Parathyroid adenoma (tissue), 2 donors: ENCODE data around the gene BMP7.
"Not testable (repeated sequence)": the region's sequence is repeated elsewhere in the genome, so short reads cannot be mapped to it uniquely, and the experiment has no call there.

ENCODE experiments used
- H2AFZ ChIP-seq: fragments of 300-600 bp; sonication (generic); one replicate; pipeline ENCODE4 v1.7.0; 2017; ENCODE audit warnings: antibody characterized with exemption, mild to moderate bottlenecking
- H3K27ac ChIP-seq: fragments of 300-600 bp; sonication (generic); one replicate; pipeline ENCODE4 v1.7.0; 2017
- H3K27me3 ChIP-seq: fragments of 300-600 bp; sonication (generic); one replicate; pipeline ENCODE4 v1.7.0; 2017; ENCODE audit warnings: low read length; ENCODE audit not compliant: control insufficient read depth, insufficient read depth
- H3K36me3 ChIP-seq: fragments of 300-600 bp; sonication (generic); one replicate; pipeline ENCODE4 v1.7.0; 2017; ENCODE audit warnings: low read length; ENCODE audit not compliant: control insufficient read depth, insufficient read depth
- H3K4me1 ChIP-seq: fragments of 300-600 bp; sonication (generic); one replicate; pipeline ENCODE4 v1.7.0; 2017; ENCODE audit warnings: control low read depth
- H3K4me2 ChIP-seq: fragments of 300-600 bp; sonication (generic); one replicate; pipeline ENCODE4 v1.7.0; 2017; ENCODE audit warnings: low read length
- H3K4me3 ChIP-seq: fragments of 300-600 bp; sonication (generic); one replicate; pipeline ENCODE4 v1.7.0; 2017; ENCODE audit warnings: low read depth, low read length
- H3K79me2 ChIP-seq: fragments of 300-600 bp; sonication (generic); one replicate; pipeline ENCODE4 v1.7.0; 2017; ENCODE audit warnings: control low read depth
- H3K9ac ChIP-seq: fragments of 300-600 bp; sonication (generic); one replicate; pipeline ENCODE4 v1.7.0; 2017; ENCODE audit warnings: mild to moderate bottlenecking
- H3K9me3 ChIP-seq: fragments of 300-600 bp; sonication (generic); one replicate; pipeline ENCODE4 v1.7.0; 2017; ENCODE audit warnings: low read length; ENCODE audit not compliant: control insufficient read depth
- CTCF ChIP-seq: fragments of 300-600 bp; sonication (generic); IDR thresholded peaks from one replicate; pipeline ENCODE4 v1.7.0; 2017; ENCODE audit warnings: antibody characterized with exemption, mild to moderate bottlenecking
- donor health status: primary hyperparathyroidism.

Gene BMP7

GRCh38 chr20:57195469-57196100, 70.9 kb downstream of the BMP7 start:
- H3K36me3 ChIP-seq: no peaks in the 10 kb centered on the region
- H3K27me3 ChIP-seq: no peaks in the 10 kb centered on the region
- H3K4me1 ChIP-seq: no peaks in the 10 kb centered on the region
- no peak overlapping the region for H2AFZ ChIP-seq
- H3K27ac ChIP-seq: no peak overlapping the region
- H3K9ac ChIP-seq: no peak overlapping the region
- no peak for TF ChIP-seq CTCF
- no peak overlapping the region for H3K4me2 ChIP-seq
- no peaks in the 10 kb centered on the region for H3K79me2 ChIP-seq
- no peak overlapping the region for H3K4me3 ChIP-seq
- no peaks in the 10 kb centered on the region for H3K9me3 ChIP-seq

- TF ChIP-seq CTCF: no peak
- Histone ChIP-seq H3K27ac (no peak overlapping the region), H3K4me2 (no peak overlapping the region), H3K27me3 (no peaks in the 10 kb centered on the region), H2AFZ (no peak overlapping the region), H3K4me3 (no peak overlapping the region), H3K36me3 (no peaks in the 10 kb centered on the region), H3K9me3 (no peaks in the 10 kb centered on the region), H3K4me1 (no peaks in the 10 kb centered on the region), H3K9ac (no peak overlapping the region), H3K79me2 (no peaks in the 10 kb centered on the region)
Observed at GRCh38 chr20:57195023-57195422, 71.4 kb downstream of the BMP7 start.

- TF ChIP-seq CTCF: no peak
- Histone ChIP-seq H3K27me3 (no peaks in the 10 kb centered on the region), H3K9me3 (no peaks in the 10 kb centered on the region), H3K79me2 (no peaks in the 10 kb centered on the region), H3K4me1 (no peaks in the 10 kb centered on the region), H2AFZ (no peak overlapping the region), H3K9ac (no peak overlapping the region), H3K36me3 (no peaks in the 10 kb centered on the region), H3K27ac (no peak overlapping the region), H3K4me3 (no peak overlapping the region), H3K4me2 (no peak overlapping the region)
Observed at GRCh38 chr20:57194154-57194553, 72.3 kb downstream of the BMP7 start.

- Histone ChIP-seq H3K27ac (no peak overlapping the region), H3K4me2 (no peak overlapping the region), H3K4me3 (no peak overlapping the region), H3K36me3 (no peaks in the 10 kb centered on the region), H3K4me1 (no peaks in the 10 kb centered on the region), H2AFZ (no peak overlapping the region), H3K9ac (no peak overlapping the region), H3K79me2 (no peaks in the 10 kb centered on the region), H3K27me3 (no peaks in the 10 kb centered on the region), H3K9me3 (no peaks in the 10 kb centered on the region)
- TF ChIP-seq CTCF: no peak
Observed at GRCh38 chr20:57193094-57193493, 73.3 kb downstream of the BMP7 start.

GRCh38 chr20:57192311-57192710, 74.1 kb downstream of the BMP7 start:
- TF ChIP-seq CTCF: no peak
- H3K9ac ChIP-seq: no peak overlapping the region
- no peak overlapping the region for H2AFZ ChIP-seq
- H3K36me3 ChIP-seq: no peaks in the 10 kb centered on the region
- H3K4me2 ChIP-seq: no peak overlapping the region
- no peak overlapping the region for H3K4me3 ChIP-seq
- no peaks in the 10 kb centered on the region for H3K9me3 ChIP-seq
- H3K79me2 ChIP-seq: no peaks in the 10 kb centered on the region
- no peaks in the 10 kb centered on the region for H3K4me1 ChIP-seq
- no peaks in the 10 kb centered on the region for H3K27me3 ChIP-seq
- no peak overlapping the region for H3K27ac ChIP-seq

- H3K4me1 ChIP-seq: not testable (repeated sequence)
Observed at GRCh38 chr20:57191265-57191638, 75.2 kb downstream of the BMP7 start.

More at GRCh38 chr20:57191265-57191638, 75.2 kb downstream of the BMP7 start:
- H3K4me3 ChIP-seq, H3K27ac ChIP-seq, H3K27me3 ChIP-seq, H3K36me3 ChIP-seq, H3K9me3 ChIP-seq, H3K4me2 ChIP-seq, H2AFZ ChIP-seq, H3K9ac ChIP-seq, H3K79me2 ChIP-seq: not testable (repeated sequence)
